ENCODE data around the gene ARCN1.

Gene ARCN1

DNA sequence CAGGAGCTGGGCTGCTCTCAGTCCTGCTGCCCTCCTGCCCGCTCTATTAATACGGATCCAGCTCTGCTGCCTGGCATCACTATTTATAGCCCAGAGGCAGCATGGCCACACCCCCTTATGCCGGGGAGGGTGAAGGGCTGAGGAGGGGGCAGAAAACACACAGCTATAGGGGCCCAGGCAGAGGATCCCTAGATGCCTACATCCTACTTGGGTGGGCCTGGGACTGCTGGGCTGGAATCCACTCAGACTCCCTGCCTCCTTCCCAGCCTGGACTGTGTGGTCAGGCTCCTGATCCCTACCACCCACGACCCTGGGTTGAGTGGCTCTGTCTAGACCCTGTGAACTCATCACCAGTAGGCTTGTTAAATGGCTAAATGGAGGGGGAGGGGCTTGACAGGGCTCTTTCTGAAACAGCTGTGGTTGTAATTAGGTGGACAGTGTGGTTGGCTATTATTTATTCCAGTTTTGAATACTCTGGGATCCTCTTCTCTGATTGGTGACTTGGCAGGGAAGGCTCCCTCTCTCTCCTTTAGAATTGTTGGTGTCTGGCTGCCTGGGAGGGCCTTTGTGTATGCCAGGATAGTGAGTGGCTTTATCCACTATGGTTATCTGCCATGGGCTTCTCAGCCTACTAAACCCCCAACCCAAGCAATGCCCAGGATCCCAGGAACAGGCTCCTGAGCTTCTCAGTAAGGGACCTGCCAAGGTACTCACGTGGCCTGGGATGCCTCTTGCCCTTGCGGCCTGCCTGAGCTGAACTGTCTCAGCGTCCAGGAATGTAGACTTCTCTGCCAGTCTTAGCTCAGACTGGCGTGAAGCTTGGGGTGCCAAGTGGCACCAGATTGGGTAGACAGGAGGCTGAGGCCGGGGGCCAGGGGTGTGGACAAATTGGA is 50.4 kb downstream of the ARCN1 start:
- no peak for DNase-seq (ENCODE audit: low read depth)

DNA sequence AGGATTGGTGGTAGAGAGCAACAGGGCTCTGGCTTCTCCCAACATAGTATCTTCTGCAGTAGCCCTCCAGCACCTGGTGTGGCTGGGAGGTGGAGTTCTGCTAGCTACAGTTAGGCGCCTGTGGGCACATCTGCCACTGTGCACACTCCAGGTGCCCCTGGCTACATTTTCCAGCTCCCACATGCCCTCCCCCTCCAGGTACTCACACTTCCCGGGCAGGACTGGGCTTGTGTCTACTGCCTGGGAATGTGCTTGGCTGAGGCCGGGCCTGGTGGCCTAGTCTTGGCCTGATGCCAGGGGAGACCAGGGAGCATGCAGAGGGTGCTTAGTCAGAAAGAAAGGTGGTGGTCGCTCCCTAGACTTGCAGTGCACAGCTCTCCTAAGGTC is 51.1 kb downstream of the ARCN1 start:
- DNase-seq (ENCODE audit: low read depth) = no peak
- TF ChIP-seq, protein P1, sequence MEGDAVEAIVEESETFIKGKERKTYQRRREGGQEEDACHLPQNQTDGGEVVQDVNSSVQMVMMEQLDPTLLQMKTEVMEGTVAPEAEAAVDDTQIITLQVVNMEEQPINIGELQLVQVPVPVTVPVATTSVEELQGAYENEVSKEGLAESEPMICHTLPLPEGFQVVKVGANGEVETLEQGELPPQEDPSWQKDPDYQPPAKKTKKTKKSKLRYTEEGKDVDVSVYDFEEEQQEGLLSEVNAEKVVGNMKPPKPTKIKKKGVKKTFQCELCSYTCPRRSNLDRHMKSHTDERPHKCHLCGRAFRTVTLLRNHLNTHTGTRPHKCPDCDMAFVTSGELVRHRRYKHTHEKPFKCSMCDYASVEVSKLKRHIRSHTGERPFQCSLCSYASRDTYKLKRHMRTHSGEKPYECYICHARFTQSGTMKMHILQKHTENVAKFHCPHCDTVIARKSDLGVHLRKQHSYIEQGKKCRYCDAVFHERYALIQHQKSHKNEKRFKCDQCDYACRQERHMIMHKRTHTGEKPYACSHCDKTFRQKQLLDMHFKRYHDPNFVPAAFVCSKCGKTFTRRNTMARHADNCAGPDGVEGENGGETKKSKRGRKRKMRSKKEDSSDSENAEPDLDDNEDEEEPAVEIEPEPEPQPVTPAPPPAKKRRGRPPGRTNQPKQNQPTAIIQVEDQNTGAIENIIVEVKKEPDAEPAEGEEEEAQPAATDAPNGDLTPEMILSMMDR (IDR thresholded peaks at IDR 0.05; ENCODE audit: control insufficient read depth, extremely low read depth, insufficient read depth) = no peak
- no peak overlapping the region for H3K4me3 ChIP-seq (ENCODE audit: low read depth, low read length)

More for the DNA sequence above, 50.4 kb downstream of the ARCN1 start:
- TF ChIP-seq, protein P1 (IDR thresholded peaks at IDR 0.05; ENCODE audit: control insufficient read depth, extremely low read depth, insufficient read depth) = no peak
- no peak overlapping the region for H3K4me3 ChIP-seq (ENCODE audit: low read depth, low read length)

DNA sequence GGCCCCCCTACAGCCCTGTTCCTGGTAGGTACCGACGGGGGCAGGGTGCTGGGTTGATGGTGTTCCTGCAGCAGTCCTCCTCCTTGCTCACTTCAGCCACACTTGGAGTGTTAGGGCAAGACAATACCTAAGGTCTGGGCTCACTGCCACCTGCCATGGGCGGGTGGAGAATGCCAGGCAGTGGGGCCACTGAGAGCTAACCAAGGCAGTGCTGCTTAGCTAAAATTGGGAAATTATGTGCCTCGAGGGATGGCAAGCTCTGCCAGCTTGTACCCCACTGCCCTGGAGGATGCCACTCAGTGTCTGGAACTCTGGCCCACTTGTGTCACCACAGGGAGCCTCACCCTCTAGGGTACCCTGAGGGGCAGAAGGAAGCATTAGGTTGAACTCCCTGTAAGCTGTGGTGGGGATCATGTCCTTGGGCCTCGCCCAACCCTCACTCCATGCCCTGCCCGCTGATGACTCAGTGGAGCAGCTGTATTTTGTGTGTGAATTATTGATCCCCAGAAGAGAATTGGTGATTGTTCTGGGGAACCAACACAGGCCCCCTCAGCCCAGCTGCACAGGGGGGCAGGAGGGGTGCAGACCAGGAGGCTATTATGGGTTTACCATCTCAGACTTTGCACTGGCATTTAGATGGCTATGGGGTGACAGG is 53.0 kb downstream of the ARCN1 start:
- TF ChIP-seq, protein P1 (IDR thresholded peaks at IDR 0.05; ENCODE audit: control insufficient read depth, extremely low read depth, insufficient read depth) = no peak
- no peak overlapping the region for H3K4me3 ChIP-seq (ENCODE audit: low read depth, low read length)
- DNase-seq (ENCODE audit: low read depth) = no peak

DNA sequence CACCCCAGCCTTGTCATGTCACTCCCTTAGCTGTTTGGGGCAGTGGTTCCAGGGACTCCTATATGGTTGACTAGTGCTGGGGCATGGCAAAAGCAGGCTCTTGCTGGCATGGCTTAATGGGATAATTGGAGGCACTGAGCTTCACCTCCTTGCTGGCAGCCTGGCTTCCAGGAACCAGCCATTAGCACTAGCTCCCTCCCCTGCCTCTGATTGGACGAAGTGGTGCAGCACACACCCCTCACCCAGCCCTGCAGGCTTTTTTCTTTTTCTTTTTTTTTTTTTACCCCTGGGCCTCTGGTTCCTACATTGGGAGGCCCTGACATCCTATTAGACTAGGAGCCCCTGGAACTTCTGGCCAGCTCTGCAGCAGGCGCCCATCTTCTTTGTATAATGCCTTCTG is 53.8 kb downstream of the ARCN1 start:
- TF ChIP-seq, protein P1 (IDR thresholded peaks at IDR 0.05; ENCODE audit: control insufficient read depth, extremely low read depth, insufficient read depth) = no peak
- DNase-seq (ENCODE audit: low read depth) = no peak

DNA sequence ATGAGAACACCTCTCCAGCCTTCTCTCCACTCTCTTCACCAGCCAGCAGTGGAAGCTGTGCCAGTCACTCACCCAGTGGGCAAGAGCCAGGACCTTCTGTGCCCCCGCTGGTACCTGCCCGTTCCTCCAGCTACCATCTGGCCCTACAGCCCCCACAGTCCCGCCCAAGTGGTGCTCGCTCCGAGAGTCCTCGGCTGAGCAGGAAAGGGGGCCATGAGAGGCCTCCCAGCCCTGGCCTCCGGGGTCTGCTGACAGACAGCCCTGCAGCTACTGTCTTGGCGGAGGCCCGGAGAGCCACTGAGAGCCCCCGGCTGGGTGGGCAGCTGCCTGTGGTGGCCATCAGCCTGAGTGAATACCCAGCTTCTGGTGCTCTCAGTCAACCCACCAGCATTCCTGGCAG is 55.4 kb downstream of the ARCN1 start:
- no peak for DNase-seq (ENCODE audit: low read depth)
- no peak overlapping the region for H3K4me3 ChIP-seq (ENCODE audit: low read depth, low read length)
- TF ChIP-seq, protein P1 (IDR thresholded peaks at IDR 0.05; ENCODE audit: control insufficient read depth, extremely low read depth, insufficient read depth) = no peak

More for the DNA sequence above, 53.8 kb downstream of the ARCN1 start:
- H3K4me3 ChIP-seq (ENCODE audit: low read depth, low read length) = no peak overlapping the region

DNA sequence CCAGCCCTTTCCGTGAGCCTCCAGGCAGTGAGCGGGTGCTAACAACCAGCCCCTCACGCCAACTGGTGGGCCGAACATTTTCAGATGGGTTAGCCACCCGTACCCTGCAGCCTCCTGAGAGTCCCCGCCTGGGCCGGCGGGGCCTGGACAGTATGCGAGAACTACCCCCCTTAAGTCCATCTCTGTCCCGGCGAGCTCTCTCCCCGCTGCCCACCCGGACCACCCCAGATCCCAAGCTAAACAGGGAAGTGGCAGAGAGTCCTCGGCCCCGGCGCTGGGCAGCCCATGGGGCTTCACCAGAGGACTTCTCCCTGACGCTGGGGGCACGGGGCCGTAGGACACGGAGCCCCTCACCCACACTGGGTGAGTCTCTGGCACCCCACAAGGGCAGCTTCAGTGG is 55.8 kb downstream of the ARCN1 start:
- DNase-seq (ENCODE audit: low read depth) = no peak
- H3K4me3 ChIP-seq (ENCODE audit: low read depth, low read length) = no peak overlapping the region
- TF ChIP-seq, protein P1 (IDR thresholded peaks at IDR 0.05; ENCODE audit: control insufficient read depth, extremely low read depth, insufficient read depth) = no peak

All from LNCaP clone FGC (cell line).